ENCODE data around the gene CYBA. TPM values are rescaled to one million over a fixed set of nuclear protein-coding genes. Genes with fewer than 3 reads are reported as not detected.

CYBA gene
- total RNA-seq, 1 donor from 2014 or later, result 877 TPM

DNA sequence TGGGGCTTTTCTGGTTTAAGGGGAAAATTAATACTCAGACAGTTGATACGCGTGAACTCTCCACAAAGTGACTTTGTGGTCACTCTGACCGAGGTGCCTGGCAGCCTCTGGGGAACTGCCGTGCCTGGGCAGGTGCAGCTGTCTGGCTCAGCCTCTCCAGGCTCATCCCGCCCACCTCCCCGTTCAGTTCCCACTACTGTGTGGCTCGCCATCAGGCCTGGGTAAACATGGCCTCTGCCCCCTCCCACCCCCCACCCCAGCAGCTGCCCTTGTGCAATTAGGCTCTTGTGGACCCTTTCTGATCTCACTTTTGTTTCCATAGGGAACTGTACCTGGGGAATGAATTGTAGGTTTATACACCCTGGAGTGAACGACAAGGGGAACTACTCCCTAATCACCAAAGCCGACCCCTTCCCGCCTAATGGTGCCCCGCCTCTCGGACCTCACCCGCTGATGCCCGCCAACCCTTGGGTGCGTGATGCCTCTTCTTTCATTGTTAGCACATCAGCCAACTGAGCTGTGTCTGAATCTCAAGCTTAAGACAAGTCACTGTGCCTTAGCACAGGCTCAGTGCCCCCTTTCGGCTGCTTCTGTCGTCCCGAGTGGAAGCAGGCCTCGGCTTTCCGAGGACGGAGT is 52.9 kb downstream of the CYBA start:
- H3K4me3 ChIP-seq (ENCODE audit: low read depth, low read length), result no peak overlapping the region
- TF ChIP-seq, protein P1, sequence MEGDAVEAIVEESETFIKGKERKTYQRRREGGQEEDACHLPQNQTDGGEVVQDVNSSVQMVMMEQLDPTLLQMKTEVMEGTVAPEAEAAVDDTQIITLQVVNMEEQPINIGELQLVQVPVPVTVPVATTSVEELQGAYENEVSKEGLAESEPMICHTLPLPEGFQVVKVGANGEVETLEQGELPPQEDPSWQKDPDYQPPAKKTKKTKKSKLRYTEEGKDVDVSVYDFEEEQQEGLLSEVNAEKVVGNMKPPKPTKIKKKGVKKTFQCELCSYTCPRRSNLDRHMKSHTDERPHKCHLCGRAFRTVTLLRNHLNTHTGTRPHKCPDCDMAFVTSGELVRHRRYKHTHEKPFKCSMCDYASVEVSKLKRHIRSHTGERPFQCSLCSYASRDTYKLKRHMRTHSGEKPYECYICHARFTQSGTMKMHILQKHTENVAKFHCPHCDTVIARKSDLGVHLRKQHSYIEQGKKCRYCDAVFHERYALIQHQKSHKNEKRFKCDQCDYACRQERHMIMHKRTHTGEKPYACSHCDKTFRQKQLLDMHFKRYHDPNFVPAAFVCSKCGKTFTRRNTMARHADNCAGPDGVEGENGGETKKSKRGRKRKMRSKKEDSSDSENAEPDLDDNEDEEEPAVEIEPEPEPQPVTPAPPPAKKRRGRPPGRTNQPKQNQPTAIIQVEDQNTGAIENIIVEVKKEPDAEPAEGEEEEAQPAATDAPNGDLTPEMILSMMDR (conservative IDR thresholded peaks at IDR 0.05; ENCODE audit: low read depth, low read length), result no peak
- no peak for DNase-seq (ENCODE audit: low read depth)

DNA sequence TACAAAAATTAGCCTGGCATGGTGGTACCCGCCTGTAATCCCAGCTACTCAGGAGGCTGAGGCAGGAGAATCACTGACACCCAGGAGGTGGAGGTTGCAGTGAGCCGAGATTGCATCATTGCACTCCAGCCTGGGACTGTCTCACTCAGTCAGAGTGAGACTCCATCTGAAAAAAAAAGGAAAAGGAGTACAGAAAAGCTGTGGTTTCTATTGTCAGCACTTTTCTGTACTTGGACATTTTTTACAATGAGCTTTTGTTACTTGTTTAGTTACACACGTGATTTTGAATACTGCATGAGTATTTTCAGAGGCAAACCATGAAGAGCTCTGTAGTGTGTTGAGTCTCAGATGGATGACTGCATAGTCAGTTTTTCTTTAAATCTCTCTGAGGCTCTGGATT is 54.4 kb downstream of the CYBA start:
- no peak overlapping the region for H3K4me3 ChIP-seq (ENCODE audit: low read depth, low read length)
- no peak for DNase-seq (ENCODE audit: low read depth)

GRCh38 chr16:88595921-88596320 is 54.9 kb downstream of the CYBA start:
- TF ChIP-seq, protein P1 (conservative IDR thresholded peaks at IDR 0.05; ENCODE audit: low read depth, low read length), result no peak
- H3K4me3 ChIP-seq (ENCODE audit: low read depth, low read length), result no peak overlapping the region
- no peak for DNase-seq (ENCODE audit: low read depth)

More for the DNA sequence above, 54.4 kb downstream of the CYBA start:
- TF ChIP-seq, protein P1 (conservative IDR thresholded peaks at IDR 0.05; ENCODE audit: low read depth, low read length), result no peak

GRCh38 chr16:88595101-88595500 is 55.8 kb downstream of the CYBA start:
- H3K4me3 ChIP-seq (ENCODE audit: low read depth, low read length), result no peak overlapping the region
- no peak for DNase-seq (ENCODE audit: low read depth)
- TF ChIP-seq, protein P1 (conservative IDR thresholded peaks at IDR 0.05; ENCODE audit: low read depth, low read length), result no peak

GRCh38 chr16:88593910-88594309 is 56.9 kb downstream of the CYBA start:
- no peak for DNase-seq (ENCODE audit: low read depth)
- TF ChIP-seq, protein P1 (conservative IDR thresholded peaks at IDR 0.05; ENCODE audit: low read depth, low read length), result no peak
- H3K4me3 ChIP-seq (ENCODE audit: low read depth, low read length), result no peak overlapping the region

- no peak overlapping the region for H3K4me3 ChIP-seq (ENCODE audit: low read depth, low read length)
- no peak for DNase-seq (ENCODE audit: low read depth)
- TF ChIP-seq, protein P1 (conservative IDR thresholded peaks at IDR 0.05; ENCODE audit: low read depth, low read length), result no peak
These were observed 57.4 kb downstream of the CYBA start for GRCh38 chr16:88593489-88593888.

Other genes with a start within 250 kb of the CYBA start
- gene ZFPM1, start 197.8 kb downstream of the CYBA start, total RNA-seq, result 2.1 and 5.7 TPM in 2 replicates
- 18.3 and 19.2 TPM in 2 replicates for gene ZC3H18, start 80.7 kb downstream of the CYBA start, total RNA-seq
- gene IL17C, start 12.5 kb downstream of the CYBA start, total RNA-seq, result 0.17 TPM in 1 of 2 replicates, not detected in the other
- 76.2 and 167 TPM in 2 replicates for gene MVD, start 12.0 kb upstream of the CYBA start, total RNA-seq
- 0.23 and 0.58 TPM in 2 replicates for gene SNAI3, start 35.5 kb upstream of the CYBA start, total RNA-seq
- gene RNF166, start 55.4 kb upstream of the CYBA start, total RNA-seq, result 29.7 and 32.8 TPM in 2 replicates
- gene CTU2, start 55.5 kb upstream of the CYBA start, total RNA-seq, result 9.3 and 26.6 TPM in 2 replicates
- gene PIEZO1, start 134.2 kb upstream of the CYBA start, total RNA-seq, result 245 and 246 TPM in 2 replicates
- gene CDT1, start 152.7 kb upstream of the CYBA start, total RNA-seq, result 76.2 and 88.5 TPM in 2 replicates
- 242 and 300 TPM in 2 replicates for gene APRT, start 160.9 kb upstream of the CYBA start, total RNA-seq
- gene GALNS, start 205.9 kb upstream of the CYBA start, total RNA-seq, result 9.2 and 18.3 TPM in 2 replicates
- gene TRAPPC2L, start 206.1 kb upstream of the CYBA start, total RNA-seq, result 48.3 and 58.2 TPM in 2 replicates
- not detected in 2 replicates for gene PABPN1L, start 215.6 kb upstream of the CYBA start, total RNA-seq

Measured in epithelial cell of proximal tubule (primary cell).